HG02943 (cell line): ENCODE results near the gene FTSJ3.
"Not testable (repeated sequence)": the region's sequence is repeated elsewhere in the genome, so short reads cannot be mapped to it uniquely, and the experiment has no call there.

Experiments used
- ATAC-seq: cut with Tn5 transposase; IDR thresholded peaks from one replicate; pipeline ENCODE4 v1.9.1; 2021; ENCODE audit warnings: mild to moderate bottlenecking, low read depth, moderate library complexity; ENCODE audit not compliant: unreplicated experiment

FTSJ3 gene, protein sequence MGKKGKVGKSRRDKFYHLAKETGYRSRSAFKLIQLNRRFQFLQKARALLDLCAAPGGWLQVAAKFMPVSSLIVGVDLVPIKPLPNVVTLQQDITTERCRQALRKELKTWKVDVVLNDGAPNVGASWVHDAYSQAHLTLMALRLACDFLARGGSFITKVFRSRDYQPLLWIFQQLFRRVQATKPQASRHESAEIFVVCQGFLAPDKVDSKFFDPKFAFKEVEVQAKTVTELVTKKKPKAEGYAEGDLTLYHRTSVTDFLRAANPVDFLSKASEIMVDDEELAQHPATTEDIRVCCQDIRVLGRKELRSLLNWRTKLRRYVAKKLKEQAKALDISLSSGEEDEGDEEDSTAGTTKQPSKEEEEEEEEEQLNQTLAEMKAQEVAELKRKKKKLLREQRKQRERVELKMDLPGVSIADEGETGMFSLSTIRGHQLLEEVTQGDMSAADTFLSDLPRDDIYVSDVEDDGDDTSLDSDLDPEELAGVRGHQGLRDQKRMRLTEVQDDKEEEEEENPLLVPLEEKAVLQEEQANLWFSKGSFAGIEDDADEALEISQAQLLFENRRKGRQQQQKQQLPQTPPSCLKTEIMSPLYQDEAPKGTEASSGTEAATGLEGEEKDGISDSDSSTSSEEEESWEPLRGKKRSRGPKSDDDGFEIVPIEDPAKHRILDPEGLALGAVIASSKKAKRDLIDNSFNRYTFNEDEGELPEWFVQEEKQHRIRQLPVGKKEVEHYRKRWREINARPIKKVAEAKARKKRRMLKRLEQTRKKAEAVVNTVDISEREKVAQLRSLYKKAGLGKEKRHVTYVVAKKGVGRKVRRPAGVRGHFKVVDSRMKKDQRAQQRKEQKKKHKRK

DNA sequence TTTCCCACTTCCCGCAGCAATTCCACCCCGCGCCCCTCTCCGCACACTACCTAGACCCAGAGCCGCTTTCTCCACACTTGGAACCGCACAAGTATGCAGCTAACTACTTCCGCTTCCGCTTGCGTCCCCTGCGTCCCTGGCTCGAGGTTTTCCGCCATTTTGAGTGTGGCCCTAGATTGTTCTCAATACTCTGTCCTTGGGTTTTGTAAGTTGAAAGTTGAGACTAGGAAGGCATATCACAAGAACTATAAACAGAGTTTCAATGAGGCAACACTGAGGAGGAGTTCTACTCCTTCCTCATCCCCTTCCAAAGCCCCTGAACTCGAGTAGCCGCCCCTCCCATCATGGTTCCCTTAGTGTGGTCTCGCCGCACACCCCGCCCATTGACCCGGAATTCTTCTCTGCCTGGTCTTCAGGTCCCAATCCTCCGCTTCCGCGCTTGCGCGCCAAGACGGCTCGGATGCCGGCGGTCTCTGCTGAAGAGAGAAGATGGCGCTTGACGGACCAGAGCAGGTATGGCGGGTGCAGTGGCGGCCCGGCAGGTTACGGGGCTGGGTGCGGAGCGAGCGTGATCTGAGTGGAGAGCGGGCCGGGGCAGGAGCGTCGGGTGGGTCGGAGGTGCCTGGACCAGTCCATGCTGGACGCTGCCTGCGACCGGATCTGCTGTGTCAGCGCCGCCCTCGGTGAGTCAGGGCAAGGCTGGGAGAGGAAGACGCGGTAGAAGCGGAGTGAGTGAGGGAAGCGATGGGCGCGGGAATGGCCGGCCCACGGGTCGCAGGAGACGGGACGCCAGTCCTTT is at the start of gene FTSJ3, which contains the start of gene PSMC5:
Gene FTSJ3, minus strand, starts transcription at position 662 of the 799 bp plus-strand sequence. CDS start 761 bp downstream, outside the sequence.
Gene PSMC5, plus strand, starts transcription at position 430 of the 799 bp plus-strand sequence. Its CDS starts 60 bp downstream, at position 490.
- ATAC-seq: peak; percentile 91

DNA sequence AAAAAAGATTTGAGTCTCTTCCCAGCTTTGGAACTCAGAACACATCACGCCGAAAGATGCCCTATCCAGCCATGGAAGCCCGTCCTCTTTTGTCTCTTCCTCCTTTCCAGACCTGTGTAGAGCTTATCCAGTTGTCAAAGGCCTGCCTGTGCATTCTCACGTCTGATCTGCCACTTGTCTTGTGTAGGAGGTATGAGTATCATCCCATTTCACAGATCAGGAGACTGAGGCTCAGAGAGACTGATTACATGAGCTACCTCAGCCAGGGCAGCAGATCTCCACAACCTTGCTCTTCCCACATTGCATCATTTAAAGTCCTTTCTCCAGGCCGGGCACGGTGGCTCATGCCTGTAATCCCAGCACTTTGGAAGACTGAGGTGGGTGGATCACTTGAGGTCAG is 47.2 kb upstream of the FTSJ3 start:
- not testable (repeated sequence) for ATAC-seq

DNA sequence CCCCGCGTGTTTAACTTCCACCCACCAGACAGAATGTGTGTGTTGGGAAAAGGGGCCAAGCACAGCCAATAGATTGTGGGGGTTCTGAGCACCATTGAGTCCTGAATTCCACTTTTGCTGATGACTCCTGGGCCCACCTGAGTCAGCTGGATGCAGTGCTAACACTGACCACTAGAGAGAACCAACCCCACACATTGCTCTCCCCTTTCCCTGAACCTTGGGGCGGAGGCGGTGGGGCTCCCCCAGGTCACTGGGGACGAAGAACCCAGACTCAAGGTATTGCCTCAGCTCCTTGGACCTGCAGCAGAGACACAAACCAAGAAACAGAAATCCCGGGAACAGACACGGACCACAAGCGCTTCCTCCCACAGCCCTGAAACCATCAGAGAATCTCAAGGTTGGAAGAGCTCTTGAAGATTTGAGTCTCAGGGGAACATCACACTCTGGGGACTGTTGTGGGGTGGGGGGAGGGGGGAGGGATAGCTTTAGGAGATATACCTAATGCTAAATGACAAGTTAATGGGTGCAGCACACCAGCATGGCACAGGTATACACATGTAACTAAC is 46.7 kb upstream of the FTSJ3 start:
- not testable (repeated sequence) for ATAC-seq

DNA sequence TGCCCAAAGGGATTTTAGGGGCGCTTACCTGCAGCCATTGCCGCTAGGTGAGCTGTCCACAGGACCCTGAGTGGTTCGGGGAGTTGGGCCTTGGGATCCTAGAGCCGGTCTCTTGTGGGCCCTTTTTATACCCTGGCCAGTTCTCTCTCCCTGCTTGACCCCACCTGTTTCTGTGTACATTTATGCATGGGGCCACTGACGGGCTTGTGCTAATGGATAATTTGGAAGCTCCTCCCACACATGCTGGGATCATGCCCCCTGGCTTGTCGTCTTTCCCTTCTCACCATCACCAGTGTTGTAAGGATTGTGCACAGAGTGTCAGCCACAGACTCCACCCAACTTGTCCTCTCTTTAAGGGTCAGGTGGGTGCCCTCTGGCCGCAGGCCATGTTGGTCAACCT is 46.1 kb upstream of the FTSJ3 start, which contains the start of gene CSH2:
Gene CSH2, minus strand, starts transcription at position 101 of the 400 bp plus-strand sequence. Its CDS starts 63 bp downstream, at position 38.
- not testable (repeated sequence) for ATAC-seq

DNA sequence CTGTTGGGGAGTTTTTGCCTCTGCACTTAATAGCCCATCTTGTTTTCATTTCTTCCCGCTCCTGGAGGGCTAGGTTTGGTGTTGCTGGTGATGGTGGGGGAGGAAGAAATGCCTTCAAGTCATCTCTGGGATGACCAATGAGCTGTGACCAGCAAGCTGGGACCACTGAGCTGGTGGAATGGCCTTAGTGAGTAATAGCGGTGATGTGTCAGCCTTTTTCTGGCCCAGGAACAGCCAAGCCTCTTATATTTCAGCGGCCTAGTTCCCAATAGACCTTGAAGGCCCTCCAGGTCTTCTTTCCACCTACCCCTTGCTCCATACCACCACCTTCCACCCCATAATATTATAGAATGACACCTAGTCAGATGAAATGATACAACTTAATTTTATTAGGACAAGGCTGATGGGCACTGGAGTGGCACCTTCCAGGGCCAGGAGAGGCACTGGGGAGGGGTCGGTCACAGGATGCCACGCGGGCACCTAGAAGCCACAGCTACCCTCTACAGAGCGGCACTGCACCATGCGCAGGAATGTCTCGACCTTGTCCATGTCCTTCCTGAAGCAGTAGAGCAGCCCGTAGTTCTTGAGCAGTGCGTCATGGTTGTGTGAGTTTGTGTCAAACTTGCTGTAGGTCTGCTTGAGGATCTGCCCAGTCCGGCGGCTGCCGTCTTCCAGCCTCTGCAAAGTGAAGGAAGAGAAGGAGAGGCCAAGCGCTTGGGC is 44.3 kb upstream of the FTSJ3 start:
- not testable (repeated sequence) for ATAC-seq

DNA sequence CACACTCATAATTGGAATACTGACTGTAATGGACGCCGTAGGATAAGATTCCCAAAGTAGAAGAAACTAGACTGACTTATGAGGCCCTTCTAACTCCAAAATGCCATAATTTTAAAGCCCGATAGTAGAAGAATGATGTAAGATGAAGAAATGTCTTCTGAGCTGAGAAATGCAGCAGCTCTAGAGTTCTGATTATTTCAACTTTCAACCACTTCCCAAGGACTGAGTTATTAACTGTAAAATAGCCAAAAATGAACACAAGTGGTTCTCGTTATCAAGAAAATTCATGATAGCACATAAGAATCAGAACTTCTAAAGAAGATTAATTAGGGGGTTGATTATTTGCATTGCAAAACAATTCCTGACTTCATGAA is 42.8 kb upstream of the FTSJ3 start:
- not testable (repeated sequence) for ATAC-seq

DNA sequence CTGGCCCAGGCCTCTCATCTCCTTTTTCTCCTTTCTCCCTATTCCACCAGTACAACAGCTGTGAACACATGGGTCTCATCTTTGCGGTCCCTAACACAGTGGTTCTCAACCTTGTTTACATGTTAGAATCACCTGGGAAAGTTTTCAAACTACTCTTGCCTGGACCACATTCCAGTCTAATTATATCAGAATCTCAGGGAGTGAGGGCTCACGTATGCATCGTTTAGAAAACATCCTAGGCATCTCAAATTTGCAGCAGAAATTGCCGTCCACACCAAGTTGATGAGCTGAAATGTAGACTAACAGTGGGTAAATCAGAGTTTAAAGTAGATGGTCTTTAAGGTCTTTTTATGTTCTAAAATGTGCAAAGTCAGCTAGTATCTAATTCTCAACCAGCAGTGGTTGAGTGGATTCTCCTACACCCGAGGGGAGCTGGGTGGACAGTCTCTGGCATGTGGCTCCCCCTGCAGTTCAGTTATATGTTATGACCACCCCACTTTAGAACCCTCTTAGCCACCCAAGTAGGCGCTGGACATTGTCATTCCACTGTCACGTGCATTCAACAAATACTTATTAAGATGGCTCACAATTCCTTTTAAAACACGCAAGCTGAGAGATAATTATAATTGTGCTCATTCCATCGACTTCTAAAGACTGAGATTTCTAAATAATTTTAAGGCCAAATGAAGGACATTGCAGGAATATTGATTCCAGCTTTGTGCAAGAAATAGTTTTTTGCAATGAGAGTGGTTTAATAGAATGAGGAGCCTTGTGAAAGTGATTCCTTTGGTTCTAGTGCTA is 42.2 kb upstream of the FTSJ3 start:
- not testable (repeated sequence) for ATAC-seq

DNA sequence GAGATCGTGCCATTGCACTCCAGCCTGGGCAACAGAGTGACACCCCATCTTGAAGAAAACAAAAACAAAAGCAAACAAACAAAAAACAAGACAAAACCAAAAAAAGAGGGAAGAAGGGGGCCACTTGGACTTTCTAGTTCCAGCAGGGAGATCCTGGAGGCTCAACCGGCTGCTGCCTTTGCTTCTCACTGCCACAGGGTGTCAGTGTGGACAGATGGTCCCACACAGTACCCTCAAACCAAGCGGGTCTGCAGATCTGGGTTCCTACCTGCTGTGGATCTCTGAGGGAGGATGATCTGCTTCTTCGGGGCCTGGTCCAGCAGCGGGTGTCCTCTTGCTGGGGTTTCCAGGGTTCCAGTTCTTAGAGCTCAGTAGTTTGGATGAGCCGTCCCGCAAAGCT is 39.2 kb upstream of the FTSJ3 start:
- not testable (repeated sequence) for ATAC-seq

DNA sequence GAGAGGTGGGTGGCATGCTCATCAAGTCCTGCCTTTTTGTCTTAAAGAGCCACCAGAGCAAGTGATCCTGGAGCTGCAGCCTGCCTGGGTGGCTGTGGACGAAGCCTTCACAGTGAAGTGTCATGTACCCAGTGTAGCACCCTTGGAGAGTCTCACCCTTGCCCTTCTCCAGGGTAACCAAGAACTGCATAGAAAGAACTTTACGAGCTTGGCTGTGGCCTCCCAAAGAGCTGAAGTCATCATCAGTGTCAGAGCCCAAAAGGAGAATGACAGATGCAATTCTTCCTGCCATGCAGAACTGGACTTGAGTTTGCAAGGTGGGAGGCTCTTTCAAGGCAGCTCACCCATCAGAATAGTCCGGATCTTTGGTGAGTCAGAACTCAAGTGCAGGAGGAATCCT is 31.8 kb upstream of the FTSJ3 start:
- no peak for ATAC-seq

DNA sequence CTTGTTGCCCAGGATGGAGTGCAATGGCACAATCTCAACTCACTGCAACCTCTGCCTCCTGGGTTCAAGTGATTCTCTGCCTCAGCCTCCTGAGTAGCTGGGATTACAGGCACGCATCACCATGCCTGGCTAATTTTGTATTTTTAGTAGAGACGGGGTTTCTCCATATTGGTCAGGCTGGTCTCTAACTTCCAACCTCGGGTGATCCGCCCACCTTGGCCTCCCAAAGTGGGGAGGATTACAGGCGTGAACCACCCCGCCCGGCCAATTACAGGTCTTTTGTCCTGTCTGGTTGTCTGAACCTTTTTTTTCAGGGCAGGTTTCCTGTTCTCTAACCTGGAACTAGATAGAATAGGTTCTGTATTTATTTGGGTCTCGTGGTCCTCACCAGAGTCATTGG is 29.0 kb upstream of the FTSJ3 start:
- ATAC-seq: not testable (repeated sequence)

DNA sequence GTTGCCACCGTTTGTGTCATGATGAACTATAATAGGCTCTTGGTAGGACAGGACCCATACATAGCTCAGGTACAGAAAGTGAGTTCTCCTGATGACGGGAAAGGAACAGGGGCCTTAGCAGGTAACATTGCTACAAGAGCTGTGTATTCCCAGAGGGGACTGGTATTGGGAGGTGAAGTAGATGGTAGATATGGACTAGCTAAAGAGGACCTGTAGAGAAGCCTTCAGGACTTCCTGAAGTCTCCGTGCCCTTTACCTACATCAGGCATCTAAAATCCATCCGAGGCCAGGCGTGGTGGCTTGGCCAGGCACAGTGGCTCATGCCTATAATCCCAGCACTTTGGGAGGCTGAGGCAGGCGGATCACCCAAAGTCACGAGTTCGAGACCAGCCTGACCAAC is 27.7 kb upstream of the FTSJ3 start:
- ATAC-seq: no peak

DNA sequence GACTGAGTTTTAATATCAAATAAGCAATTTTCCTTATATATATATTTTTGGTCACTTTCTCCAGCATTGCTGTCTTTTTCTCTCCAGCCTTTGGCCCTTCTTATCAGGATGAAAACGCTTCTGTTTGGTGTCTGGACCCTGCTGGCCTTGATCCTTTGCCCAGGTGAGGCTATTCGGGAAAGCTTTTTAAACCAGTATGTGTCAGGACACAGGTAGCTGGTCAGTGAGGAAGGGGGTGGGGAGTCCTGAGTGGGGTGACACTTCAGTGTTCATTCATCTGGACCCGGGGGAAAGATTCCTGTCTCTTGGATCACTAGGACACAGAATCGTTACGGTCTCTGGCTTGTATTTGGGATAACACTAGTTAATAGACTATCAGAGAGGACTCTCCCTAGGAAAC is 27.2 kb upstream of the FTSJ3 start:
- ATAC-seq: no peak

DNA sequence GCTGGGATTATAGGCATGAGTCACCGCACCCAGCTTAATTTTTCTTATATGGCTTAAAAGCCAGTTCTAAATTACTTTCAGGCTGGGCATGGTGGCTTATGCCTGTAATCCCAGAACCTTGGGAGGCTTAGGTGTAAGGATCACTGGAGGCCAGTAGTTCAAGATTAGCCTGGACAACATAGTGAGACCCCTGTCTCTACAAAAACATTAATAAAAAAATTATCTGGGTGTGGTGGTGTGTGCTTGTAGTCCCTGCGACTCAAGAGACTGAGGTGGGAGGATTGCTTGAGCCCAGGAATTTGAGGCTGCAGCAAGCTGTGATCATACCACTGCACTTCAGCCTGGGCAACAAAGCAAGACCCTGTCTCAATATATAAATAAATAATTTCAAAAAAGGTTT is 25.8 kb upstream of the FTSJ3 start:
- no peak for ATAC-seq

DNA sequence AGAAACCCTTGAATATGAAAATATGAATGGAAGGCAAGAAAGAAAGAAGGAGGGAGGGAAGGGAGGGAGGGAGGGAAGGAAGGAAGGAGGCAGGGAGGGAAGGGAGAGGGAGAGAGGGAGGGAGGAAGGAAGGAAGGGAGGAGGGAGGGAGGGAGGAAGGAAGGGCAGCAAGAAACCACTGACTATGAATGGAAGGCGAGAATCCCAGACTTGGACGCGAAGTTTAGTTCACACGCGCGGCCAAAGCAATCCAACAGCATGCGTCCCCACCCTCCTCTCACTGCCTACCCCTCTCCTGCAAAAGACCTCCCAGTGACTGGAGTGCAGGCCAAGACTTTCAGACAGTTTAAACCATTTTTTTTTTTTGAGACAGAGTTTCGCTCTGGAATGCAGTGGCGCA is 22.9 kb upstream of the FTSJ3 start:
- ATAC-seq: no peak

DNA sequence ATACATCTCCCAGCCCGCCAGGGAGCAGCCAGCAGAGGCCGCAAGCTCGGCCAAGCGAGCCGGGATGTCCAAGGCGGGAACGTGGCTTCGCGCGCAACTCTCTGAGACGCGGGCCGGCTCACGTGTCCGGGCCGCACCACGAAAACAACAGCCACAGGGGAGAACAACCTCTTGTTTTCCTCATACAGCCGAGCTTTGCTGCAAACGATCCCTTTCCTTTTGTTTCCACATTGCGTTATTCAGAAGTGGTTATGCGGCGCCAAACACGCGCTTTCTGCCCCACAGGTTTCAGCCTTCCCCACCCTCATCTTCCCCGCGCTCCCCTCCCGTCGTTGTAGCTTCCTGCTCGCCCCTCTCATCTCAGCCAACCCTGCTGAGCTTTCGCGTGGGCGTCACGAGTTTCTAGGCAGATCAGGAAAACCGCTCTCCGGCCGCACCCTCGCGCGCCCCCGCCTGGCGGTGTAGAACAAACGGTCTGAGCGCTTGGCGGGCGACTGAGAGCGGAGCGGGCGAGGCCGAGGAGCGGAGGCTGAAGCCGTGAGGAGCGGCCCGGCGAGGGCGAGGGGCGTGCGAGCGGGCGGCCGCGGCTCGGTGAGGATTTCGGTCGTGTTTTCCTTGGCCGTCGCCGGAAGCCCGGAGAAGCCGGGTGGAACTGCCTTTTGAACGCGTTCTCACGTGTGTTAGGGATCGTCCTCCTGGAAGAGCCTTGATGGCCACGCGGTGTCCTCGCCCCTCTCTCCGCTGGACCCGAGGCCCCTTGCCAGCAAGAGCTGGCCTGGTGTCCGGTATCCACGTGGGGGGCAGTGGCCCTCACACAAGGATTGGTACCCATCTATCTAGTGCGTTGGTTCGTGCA is 21.6 kb upstream of the FTSJ3 start:
- ATAC-seq: peak; percentile 55

DNA sequence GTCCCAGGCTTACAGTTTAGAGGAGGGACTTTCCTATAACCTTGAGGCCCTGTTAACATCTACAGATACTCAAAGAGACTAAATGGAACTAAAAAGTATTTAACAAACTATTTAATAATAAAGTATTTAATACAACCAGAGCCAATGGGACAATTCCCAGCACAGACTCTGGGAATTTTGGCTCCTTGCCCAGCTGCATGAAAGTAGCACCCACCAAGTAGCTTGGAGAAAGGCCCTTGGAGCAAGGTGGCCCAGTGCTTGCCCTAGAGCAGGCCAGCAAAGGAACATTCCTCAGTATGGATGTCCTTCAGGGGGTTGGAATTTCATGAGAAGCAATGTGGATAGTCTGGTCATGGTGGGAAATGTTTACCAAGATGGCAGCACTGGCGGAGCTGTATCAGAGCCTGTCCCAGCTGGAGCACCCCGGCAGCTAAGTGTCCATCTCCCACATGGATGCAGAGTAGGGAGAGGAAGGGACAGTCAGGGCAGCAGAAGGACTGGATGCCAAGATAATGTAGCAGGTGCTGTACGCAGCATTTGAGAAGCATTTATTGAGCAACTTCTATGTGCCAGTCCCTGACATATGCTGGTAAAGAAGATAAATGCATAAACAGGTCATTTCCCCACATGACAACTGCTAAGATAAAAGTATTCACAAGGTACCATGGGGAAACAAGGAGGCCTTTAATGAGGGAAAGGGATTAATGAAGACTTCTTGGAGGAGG is 20.2 kb upstream of the FTSJ3 start:
- ATAC-seq: no peak

DNA sequence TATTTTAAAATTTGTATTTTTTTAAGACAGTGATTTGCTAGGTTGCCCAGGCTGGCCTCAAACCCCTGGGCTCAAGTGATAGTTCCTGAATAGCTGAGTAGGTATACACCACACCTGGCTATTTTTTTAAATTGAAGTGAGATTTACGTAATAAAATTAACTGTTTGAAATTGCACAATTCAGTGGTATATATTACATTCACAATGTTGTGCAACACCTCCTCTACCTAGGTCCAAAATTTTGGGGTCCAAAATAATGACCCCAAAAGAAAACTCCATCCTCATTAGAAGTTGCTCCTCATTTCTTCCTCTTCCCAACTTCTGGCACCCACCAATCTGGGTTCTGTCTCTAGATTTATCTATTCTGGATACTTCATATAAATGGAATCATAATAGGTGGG is 18.0 kb upstream of the FTSJ3 start:
- no peak for ATAC-seq
